ENCODE results near the gene FHL2. TPM values are rescaled to one million over a fixed set of nuclear protein-coding genes. Genes with fewer than 3 reads are reported as not detected.

Gene FHL2
- total RNA-seq, 1 experiment from 2014 or later: 21.1 TPM

DNA sequence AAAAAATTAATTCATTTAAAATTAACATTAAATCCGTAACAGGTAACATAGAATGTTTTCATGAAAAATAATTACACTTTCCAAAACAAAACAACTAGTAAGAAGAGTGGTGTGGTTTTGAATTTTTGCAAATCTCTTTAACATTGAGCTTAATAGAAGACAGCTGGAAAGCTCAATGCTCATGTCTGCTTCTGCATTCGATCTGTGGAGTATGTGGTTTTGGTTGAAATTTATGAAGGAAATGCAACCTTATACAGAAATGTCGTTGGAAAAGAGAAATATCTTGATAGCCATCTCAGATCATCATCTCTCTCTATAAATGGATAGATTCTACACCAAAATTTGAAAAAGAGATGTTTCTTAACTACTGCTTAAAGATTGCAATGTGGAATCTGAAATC, 17.3 kb upstream of the FHL2 start (continued):
- TF ChIP-seq, protein P1, sequence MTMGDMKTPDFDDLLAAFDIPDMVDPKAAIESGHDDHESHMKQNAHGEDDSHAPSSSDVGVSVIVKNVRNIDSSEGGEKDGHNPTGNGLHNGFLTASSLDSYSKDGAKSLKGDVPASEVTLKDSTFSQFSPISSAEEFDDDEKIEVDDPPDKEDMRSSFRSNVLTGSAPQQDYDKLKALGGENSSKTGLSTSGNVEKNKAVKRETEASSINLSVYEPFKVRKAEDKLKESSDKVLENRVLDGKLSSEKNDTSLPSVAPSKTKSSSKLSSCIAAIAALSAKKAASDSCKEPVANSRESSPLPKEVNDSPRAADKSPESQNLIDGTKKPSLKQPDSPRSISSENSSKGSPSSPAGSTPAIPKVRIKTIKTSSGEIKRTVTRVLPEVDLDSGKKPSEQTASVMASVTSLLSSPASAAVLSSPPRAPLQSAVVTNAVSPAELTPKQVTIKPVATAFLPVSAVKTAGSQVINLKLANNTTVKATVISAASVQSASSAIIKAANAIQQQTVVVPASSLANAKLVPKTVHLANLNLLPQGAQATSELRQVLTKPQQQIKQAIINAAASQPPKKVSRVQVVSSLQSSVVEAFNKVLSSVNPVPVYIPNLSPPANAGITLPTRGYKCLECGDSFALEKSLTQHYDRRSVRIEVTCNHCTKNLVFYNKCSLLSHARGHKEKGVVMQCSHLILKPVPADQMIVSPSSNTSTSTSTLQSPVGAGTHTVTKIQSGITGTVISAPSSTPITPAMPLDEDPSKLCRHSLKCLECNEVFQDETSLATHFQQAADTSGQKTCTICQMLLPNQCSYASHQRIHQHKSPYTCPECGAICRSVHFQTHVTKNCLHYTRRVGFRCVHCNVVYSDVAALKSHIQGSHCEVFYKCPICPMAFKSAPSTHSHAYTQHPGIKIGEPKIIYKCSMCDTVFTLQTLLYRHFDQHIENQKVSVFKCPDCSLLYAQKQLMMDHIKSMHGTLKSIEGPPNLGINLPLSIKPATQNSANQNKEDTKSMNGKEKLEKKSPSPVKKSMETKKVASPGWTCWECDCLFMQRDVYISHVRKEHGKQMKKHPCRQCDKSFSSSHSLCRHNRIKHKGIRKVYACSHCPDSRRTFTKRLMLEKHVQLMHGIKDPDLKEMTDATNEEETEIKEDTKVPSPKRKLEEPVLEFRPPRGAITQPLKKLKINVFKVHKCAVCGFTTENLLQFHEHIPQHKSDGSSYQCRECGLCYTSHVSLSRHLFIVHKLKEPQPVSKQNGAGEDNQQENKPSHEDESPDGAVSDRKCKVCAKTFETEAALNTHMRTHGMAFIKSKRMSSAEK (CRISPR knock-in tag; IDR thresholded peaks at IDR 0.05; ENCODE audit: borderline replicate concordance): no peak
- TF ChIP-seq, protein P2, sequence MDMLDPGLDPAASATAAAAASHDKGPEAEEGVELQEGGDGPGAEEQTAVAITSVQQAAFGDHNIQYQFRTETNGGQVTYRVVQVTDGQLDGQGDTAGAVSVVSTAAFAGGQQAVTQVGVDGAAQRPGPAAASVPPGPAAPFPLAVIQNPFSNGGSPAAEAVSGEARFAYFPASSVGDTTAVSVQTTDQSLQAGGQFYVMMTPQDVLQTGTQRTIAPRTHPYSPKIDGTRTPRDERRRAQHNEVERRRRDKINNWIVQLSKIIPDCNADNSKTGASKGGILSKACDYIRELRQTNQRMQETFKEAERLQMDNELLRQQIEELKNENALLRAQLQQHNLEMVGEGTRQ (CRISPR knock-in tag; IDR thresholded peaks at IDR 0.05): no peak
- no peak for TF ChIP-seq ZNF232 (CRISPR knock-in tag; IDR thresholded peaks at IDR 0.05)
- TF ChIP-seq FOXK1 (CRISPR knock-in tag; IDR thresholded peaks at IDR 0.05): no peak
- no peak for TF ChIP-seq CBFB (CRISPR knock-in tag; IDR thresholded peaks at IDR 0.05; ENCODE audit: low read depth)

DNA sequence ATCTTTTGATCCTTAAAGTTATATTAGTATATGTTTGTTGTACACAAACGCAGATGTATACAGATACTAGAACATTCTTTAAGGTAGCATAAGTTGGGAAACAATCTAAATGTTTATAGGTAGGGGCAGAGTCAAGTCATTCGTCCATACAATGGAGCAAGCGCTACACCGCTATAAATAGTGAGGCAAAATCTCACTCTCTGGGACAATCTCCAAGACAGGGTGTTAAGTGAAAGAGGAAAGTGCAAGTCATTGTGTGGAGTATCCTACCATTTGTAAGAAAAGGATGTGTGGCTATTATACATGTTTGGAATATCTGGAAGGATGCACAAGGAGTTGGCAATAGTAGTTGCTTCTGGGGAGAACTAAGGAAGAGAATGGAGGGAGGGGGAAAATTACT, 16.2 kb upstream of the FHL2 start:
- H3K27me3 Mint-ChIP-seq (ENCODE audit: low read depth): no peaks in the 10 kb centered on the region
- H3K27ac Mint-ChIP-seq: no peak overlapping the region
- no peaks in the 10 kb centered on the region; the same call in 1 of the 2 replicates for H3K9me3 Mint-ChIP-seq
- no peak for ATAC-seq
- ChIA-PET POLR2A (no interaction called here), CTCF (interaction anchor here (0.7 kb wide), 1 partner anchor 19 kb away, joined by 3 read pairs; no protein-coding TSS in a partner anchor)
- no peaks in the 10 kb centered on the region for H3K36me3 Mint-ChIP-seq
- H3K4me1 Mint-ChIP-seq: no peaks in the 10 kb centered on the region
- TF ChIP-seq, protein P3, sequence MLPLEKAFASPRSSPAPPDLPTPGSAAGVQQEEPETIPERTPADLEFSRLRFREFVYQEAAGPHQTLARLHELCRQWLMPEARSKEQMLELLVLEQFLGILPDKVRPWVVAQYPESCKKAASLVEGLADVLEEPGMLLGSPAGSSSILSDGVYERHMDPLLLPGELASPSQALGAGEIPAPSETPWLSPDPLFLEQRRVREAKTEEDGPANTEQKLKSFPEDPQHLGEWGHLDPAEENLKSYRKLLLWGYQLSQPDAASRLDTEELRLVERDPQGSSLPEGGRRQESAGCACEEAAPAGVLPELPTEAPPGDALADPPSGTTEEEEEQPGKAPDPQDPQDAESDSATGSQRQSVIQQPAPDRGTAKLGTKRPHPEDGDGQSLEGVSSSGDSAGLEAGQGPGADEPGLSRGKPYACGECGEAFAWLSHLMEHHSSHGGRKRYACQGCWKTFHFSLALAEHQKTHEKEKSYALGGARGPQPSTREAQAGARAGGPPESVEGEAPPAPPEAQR (CRISPR knock-in tag; IDR thresholded peaks at IDR 0.05): no peak
- TF ChIP-seq JAZF1 (CRISPR knock-in tag; IDR thresholded peaks at IDR 0.05): no peak
- TF ChIP-seq TEAD1 (CRISPR knock-in tag; IDR thresholded peaks at IDR 0.05): no peak
- no peak for TF ChIP-seq PRRX2 (CRISPR knock-in tag; IDR thresholded peaks at IDR 0.05)
- TF ChIP-seq, protein P4, sequence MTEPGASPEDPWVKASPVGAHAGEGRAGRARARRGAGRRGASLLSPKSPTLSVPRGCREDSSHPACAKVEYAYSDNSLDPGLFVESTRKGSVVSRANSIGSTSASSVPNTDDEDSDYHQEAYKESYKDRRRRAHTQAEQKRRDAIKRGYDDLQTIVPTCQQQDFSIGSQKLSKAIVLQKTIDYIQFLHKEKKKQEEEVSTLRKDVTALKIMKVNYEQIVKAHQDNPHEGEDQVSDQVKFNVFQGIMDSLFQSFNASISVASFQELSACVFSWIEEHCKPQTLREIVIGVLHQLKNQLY (CRISPR knock-in tag; IDR thresholded peaks at IDR 0.05): no peak
- no peak for TF ChIP-seq CREM (CRISPR knock-in tag; IDR thresholded peaks at IDR 0.05)
- no peak for TF ChIP-seq ZNF416 (CRISPR knock-in tag; IDR thresholded peaks at IDR 0.05)
- no peak for TF ChIP-seq NFYB (CRISPR knock-in tag; conservative IDR thresholded peaks at IDR 0.05; ENCODE audit: low read depth)
- TF ChIP-seq, protein P5, sequence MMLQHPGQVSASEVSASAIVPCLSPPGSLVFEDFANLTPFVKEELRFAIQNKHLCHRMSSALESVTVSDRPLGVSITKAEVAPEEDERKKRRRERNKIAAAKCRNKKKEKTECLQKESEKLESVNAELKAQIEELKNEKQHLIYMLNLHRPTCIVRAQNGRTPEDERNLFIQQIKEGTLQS (CRISPR knock-in tag; conservative IDR thresholded peaks at IDR 0.05): no peak
- TF ChIP-seq, protein P6, sequence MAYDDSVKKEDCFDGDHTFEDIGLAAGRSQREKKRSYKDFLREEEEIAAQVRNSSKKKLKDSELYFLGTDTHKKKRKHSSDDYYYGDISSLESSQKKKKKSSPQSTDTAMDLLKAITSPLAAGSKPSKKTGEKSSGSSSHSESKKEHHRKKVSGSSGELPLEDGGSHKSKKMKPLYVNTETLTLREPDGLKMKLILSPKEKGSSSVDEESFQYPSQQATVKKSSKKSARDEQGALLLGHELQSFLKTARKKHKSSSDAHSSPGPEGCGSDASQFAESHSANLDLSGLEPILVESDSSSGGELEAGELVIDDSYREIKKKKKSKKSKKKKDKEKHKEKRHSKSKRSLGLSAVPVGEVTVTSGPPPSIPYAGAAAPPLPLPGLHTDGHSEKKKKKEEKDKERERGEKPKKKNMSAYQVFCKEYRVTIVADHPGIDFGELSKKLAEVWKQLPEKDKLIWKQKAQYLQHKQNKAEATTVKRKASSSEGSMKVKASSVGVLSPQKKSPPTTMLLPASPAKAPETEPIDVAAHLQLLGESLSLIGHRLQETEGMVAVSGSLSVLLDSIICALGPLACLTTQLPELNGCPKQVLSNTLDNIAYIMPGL (CRISPR knock-in tag; IDR thresholded peaks at IDR 0.05): no peak
- TF ChIP-seq NR1H2 (CRISPR knock-in tag; IDR thresholded peaks at IDR 0.05): no peak
- no peak for TF ChIP-seq TCF7 (CRISPR knock-in tag; IDR thresholded peaks at IDR 0.05; ENCODE audit: low read depth)
- TF ChIP-seq NFATC4 (CRISPR knock-in tag; IDR thresholded peaks at IDR 0.05): no peak
- TF ChIP-seq, protein P7, sequence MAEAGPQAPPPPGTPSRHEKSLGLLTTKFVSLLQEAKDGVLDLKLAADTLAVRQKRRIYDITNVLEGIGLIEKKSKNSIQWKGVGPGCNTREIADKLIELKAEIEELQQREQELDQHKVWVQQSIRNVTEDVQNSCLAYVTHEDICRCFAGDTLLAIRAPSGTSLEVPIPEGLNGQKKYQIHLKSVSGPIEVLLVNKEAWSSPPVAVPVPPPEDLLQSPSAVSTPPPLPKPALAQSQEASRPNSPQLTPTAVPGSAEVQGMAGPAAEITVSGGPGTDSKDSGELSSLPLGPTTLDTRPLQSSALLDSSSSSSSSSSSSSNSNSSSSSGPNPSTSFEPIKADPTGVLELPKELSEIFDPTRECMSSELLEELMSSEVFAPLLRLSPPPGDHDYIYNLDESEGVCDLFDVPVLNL (CRISPR knock-in tag; IDR thresholded peaks at IDR 0.05; ENCODE audit: borderline replicate concordance, low read depth): no peak
- TF ChIP-seq ZNF671 (CRISPR knock-in tag; IDR thresholded peaks at IDR 0.05): no peak
- TF ChIP-seq, protein P8, sequence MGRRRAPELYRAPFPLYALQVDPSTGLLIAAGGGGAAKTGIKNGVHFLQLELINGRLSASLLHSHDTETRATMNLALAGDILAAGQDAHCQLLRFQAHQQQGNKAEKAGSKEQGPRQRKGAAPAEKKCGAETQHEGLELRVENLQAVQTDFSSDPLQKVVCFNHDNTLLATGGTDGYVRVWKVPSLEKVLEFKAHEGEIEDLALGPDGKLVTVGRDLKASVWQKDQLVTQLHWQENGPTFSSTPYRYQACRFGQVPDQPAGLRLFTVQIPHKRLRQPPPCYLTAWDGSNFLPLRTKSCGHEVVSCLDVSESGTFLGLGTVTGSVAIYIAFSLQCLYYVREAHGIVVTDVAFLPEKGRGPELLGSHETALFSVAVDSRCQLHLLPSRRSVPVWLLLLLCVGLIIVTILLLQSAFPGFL (CRISPR knock-in tag; IDR thresholded peaks at IDR 0.05; ENCODE audit: borderline replicate concordance): no peak
- no peak for DNase-seq (ENCODE audit: low spot score)
- H3K4me3 Mint-ChIP-seq: no peak overlapping the region

Measured in WTC11 (cell line).